ENCODE data around the gene CD81. TPM values are rescaled to one million over a fixed set of nuclear protein-coding genes. Genes with fewer than 3 reads are reported as not detected.

The CD81 gene
- total RNA-seq, 4 donors from 2014 or later = 499 to 1,242 (median 673) TPM

GRCh38 chr11:2424811-2425495 is 47.8 kb downstream of the CD81 start:
- TF ChIP-seq CTCF (IDR thresholded peaks at IDR 0.05; ENCODE audit: low read depth) = no peak

GRCh38 chr11:2425506-2425905 is 48.4 kb downstream of the CD81 start:
- no peak for TF ChIP-seq CTCF (IDR thresholded peaks at IDR 0.05; ENCODE audit: low read depth)

- TF ChIP-seq CTCF (IDR thresholded peaks at IDR 0.05; ENCODE audit: low read depth) = no peak
Measured at GRCh38 chr11:2426221-2426620, 49.1 kb downstream of the CD81 start.

GRCh38 chr11:2426826-2427521 is 49.9 kb downstream of the CD81 start:
- no peak for TF ChIP-seq CTCF (IDR thresholded peaks at IDR 0.05; ENCODE audit: low read depth)

- TF ChIP-seq CTCF (IDR thresholded peaks at IDR 0.05; ENCODE audit: low read depth) = no peak
Measured at GRCh38 chr11:2427721-2428321, 50.7 kb downstream of the CD81 start.

GRCh38 chr11:2428322-2428795 is 51.2 kb downstream of the CD81 start:
- TF ChIP-seq CTCF (IDR thresholded peaks at IDR 0.05; ENCODE audit: low read depth) = no peak

- TF ChIP-seq CTCF (IDR thresholded peaks at IDR 0.05; ENCODE audit: low read depth) = no peak
Measured at GRCh38 chr11:2431395-2431794, 54.3 kb downstream of the CD81 start.
